Erythroblast (primary cell): ENCODE measurements around the gene EPB41L2.

Experiments used
- GATA1 ChIP-seq: IDR thresholded peaks from 2 replicates; pipeline ENCODE4 v1.6.1; 2011; ENCODE audit warnings: low read depth, mild to moderate bottlenecking, control low read depth, low read length, moderate library complexity
- POLR2A ChIP-seq: IDR thresholded peaks from 2 replicates; pipeline ENCODE4 v1.6.1; 2011; ENCODE audit warnings: mild to moderate bottlenecking, low read length

DNA sequence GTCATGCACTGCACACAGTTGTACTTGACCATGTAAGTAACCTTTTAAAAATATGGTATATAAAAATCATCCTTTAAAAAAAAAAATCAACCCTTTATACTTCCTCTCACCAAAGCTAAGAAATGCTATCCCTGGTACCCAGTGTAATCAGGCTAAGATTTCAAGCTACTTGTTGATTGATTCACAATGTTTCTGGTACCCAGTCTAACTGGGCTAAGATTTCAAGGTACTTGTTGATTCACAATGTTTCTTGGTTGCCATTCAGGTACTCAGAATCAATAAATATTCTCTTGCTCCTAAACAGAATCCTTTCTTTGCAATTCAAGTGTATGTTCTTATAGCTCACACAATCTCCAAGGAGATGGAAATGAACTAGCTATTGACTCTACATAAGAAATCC, 159.4 kb downstream of the EPB41L2 start:
- no peak for TF ChIP-seq POLR2A
- no peak for TF ChIP-seq GATA1
